Loucy (cell line): ENCODE results near the gene NCLN.

Experiments
- EZH2phosphoT487 ChIP-seq: fragments of 200-600 bp; IDR thresholded peaks from 2 replicates; pipeline ENCODE4 v1.6.1; 2018; ENCODE audit warnings: antibody characterized with exemption, mild to moderate bottlenecking, moderate library complexity, borderline replicate concordance
- TF ChIP-seq, protein P1 (sequence below): fragments of 200-600 bp; sonication (generic); conservative IDR thresholded peaks from 2 replicates; pipeline ENCODE4 v1.5.1; 2014; ENCODE audit warnings: mild to moderate bottlenecking, antibody characterized with exemption, low read length

DNA sequence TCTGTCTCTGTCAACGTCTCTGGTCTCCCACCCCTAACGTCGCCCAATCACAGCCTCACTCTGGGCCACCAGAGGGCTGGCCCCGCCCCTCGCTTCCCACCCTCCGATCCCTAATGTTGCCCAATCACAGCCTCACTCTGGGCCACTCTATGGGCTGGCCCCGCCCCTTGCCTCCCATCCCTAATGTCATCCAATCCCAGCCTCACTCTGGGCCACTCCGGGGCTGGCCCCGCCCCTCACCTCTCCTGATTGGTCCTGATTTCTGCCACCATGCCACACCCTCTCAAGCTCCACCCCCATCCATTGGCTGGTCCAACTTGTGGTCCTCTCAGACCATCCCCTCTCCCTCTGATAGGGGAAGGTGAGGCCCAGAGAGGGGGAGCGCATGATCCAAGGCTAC is 63.7 kb downstream of the NCLN start:
- TF ChIP-seq, protein P1, sequence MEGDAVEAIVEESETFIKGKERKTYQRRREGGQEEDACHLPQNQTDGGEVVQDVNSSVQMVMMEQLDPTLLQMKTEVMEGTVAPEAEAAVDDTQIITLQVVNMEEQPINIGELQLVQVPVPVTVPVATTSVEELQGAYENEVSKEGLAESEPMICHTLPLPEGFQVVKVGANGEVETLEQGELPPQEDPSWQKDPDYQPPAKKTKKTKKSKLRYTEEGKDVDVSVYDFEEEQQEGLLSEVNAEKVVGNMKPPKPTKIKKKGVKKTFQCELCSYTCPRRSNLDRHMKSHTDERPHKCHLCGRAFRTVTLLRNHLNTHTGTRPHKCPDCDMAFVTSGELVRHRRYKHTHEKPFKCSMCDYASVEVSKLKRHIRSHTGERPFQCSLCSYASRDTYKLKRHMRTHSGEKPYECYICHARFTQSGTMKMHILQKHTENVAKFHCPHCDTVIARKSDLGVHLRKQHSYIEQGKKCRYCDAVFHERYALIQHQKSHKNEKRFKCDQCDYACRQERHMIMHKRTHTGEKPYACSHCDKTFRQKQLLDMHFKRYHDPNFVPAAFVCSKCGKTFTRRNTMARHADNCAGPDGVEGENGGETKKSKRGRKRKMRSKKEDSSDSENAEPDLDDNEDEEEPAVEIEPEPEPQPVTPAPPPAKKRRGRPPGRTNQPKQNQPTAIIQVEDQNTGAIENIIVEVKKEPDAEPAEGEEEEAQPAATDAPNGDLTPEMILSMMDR: no peak
- no peak for TF ChIP-seq EZH2phosphoT487
